H1 (cell line): ENCODE data around the gene SIAH3. TPM values are rescaled to one million over a fixed set of nuclear protein-coding genes. Genes with fewer than 3 reads are reported as not detected.

Experiments used
- CTCF ChIA-PET: fragments of 300-600 bp; sonication (Branson Sonifier 250); formaldehyde crosslinking; loops from one replicate; lab custom pipeline; 2021; ENCODE audit not compliant: partially characterized antibody; lab: Charles Lee
- POLR2A ChIA-PET: fragments of 300-600 bp; sonication (Branson Sonifier 250); formaldehyde crosslinking; loops from one replicate; lab custom pipeline; 2021; ENCODE audit warnings: inconsistent platforms; ENCODE audit not compliant: partially characterized antibody; lab: Charles Lee
- DNase-seq, 2 experiments: peaks; one replicate each; pipeline versions ENCODE4 v3.0.0 to v3.0.0-alpha.2; 2010 to 2022; ENCODE audit warnings: low spot score in 2 of 2, low read depth in 1 of 2, mixed read lengths in 1 of 2
- FAIRE-seq: peaks from 2 replicates; lab custom pipeline; 2011; peaks lifted over from hg19 to GRCh38; lab: Jason Lieb, UNC
- H2AFZ ChIP-seq: 2 replicates; pipeline ENCODE4 v1.8.1; 2012; ENCODE audit warnings: low read length, inconsistent platforms
- H2AK5ac ChIP-seq: 2 replicates; pipeline ENCODE4 v1.6.1; 2013; ENCODE audit warnings: low read depth, low read length
- H2BK120ac ChIP-seq: replicated peaks from 2 replicates; pipeline ENCODE3; 2013; ENCODE audit warnings: low read depth, low read length, inconsistent platforms
- H2BK12ac ChIP-seq: 2 replicates; pipeline ENCODE4 v1.6.1; 2013; ENCODE audit warnings: low read depth, low read length
- H2BK15ac ChIP-seq: 2 replicates; pipeline ENCODE4 v1.6.1; 2013; ENCODE audit warnings: low read length
- H2BK20ac ChIP-seq: 2 replicates; pipeline ENCODE4 v1.6.1; 2013; ENCODE audit warnings: low read length
- H2BK5ac ChIP-seq: 2 replicates; pipeline ENCODE4 v1.6.1; 2013; ENCODE audit warnings: low read depth, low read length
- H3K14ac ChIP-seq: 2 replicates; pipeline ENCODE4 v1.6.1; 2013; ENCODE audit warnings: inconsistent platforms; ENCODE audit not compliant: insufficient read length
- H3K18ac ChIP-seq: 2 replicates; pipeline ENCODE4 v1.6.1; 2013; ENCODE audit warnings: low read length; ENCODE audit errors: extremely low read depth
- H3K23ac ChIP-seq: 2 replicates; pipeline ENCODE4 v1.6.1; 2013; ENCODE audit warnings: inconsistent platforms; ENCODE audit not compliant: insufficient read length
- H3K23me2 ChIP-seq: 2 replicates; pipeline ENCODE4 v1.6.1; 2013; ENCODE audit warnings: low read depth, low read length
- H3K27ac ChIP-seq: 2 replicates; pipeline ENCODE4 v1.6.1; 2011; ENCODE audit warnings: low read depth, low read length, inconsistent platforms
- H3K27me3 ChIP-seq, 4 experiments: replicated peaks in 1 of 4; 1 replicate in 1 of 4; 2 replicates in 3 of 4; pipeline versions ENCODE4 v1.6.1 to v1.8.1; 2011 to 2013; ENCODE audit warnings: low read length in 3 of 4, mild to moderate bottlenecking in 3 of 4, inconsistent platforms in 2 of 4, mixed read lengths in 2 of 4, moderate library complexity in 1 of 4; ENCODE audit not compliant: control insufficient read depth in 3 of 4, insufficient read depth in 3 of 4; ENCODE audit errors: extremely low read depth in 1 of 4
- H3K36me3 ChIP-seq, 4 experiments: 2 replicates each; pipeline versions ENCODE4 v1.6.1 to v1.8.1; 2011 to 2013; ENCODE audit warnings: mild to moderate bottlenecking in 4 of 4, low read length in 3 of 4, moderate library complexity in 2 of 4, control low read depth in 1 of 4, inconsistent platforms in 1 of 4; ENCODE audit not compliant: insufficient read depth in 4 of 4, control insufficient read depth in 2 of 4
- H3K4ac ChIP-seq: replicated peaks from 2 replicates; pipeline ENCODE3; 2013; ENCODE audit warnings: low read length, low read depth, mixed read lengths, inconsistent platforms; ENCODE audit not compliant: insufficient read length
- H3K4me1 ChIP-seq, 4 experiments: replicated peaks in 1 of 4; 1 replicate in 1 of 4; 2 replicates in 3 of 4; pipeline versions ENCODE4 v1.6.1 to v1.8.1; 2011 to 2013; ENCODE audit warnings: low read length in 3 of 4, inconsistent platforms in 2 of 4, mixed read lengths in 1 of 4; ENCODE audit not compliant: insufficient read depth in 4 of 4, control insufficient read depth in 3 of 4
- H3K4me2 ChIP-seq, 2 experiments: 2 replicates each; pipeline versions ENCODE4 v1.6.1 to v1.8.1; 2011 to 2013; ENCODE audit warnings: low read depth in 2 of 2, low read length in 2 of 2, control low read depth in 1 of 2, inconsistent platforms in 1 of 2, mild to moderate bottlenecking in 1 of 2; ENCODE audit not compliant: insufficient read depth in 1 of 2
- H3K4me3 ChIP-seq, 4 experiments: fragments of 200-600, 300-600 bp in 1 of 4; sonication (generic), shearing (Covaris generic), sonication (Bioruptor Twin) in 1 of 4; 2 replicates each; pipeline versions ENCODE4 v1.5.1 to v1.8.1; 2011 to 2016; ENCODE audit warnings: low read length in 4 of 4, low read depth in 3 of 4, control low read depth in 2 of 4, inconsistent platforms in 2 of 4, mild to moderate bottlenecking in 2 of 4, mixed read lengths in 1 of 4, moderate library complexity in 1 of 4; ENCODE audit not compliant: insufficient read depth in 2 of 4; ENCODE audit errors: extremely low read depth in 1 of 4
- H3K56ac ChIP-seq: replicated peaks from 2 replicates; pipeline ENCODE3; 2013; ENCODE audit warnings: low read depth, mild to moderate bottlenecking, mixed read lengths, low read length, inconsistent platforms; ENCODE audit not compliant: insufficient read length
- H3K79me1 ChIP-seq: 2 replicates; pipeline ENCODE4 v1.6.1; 2013; ENCODE audit warnings: low read depth, low read length, control low read depth
- H3K79me2 ChIP-seq, 2 experiments: 2 replicates each; pipeline versions ENCODE4 v1.6.1 to v1.8.1; 2012 to 2013; ENCODE audit warnings: low read length in 2 of 2, mild to moderate bottlenecking in 2 of 2, inconsistent platforms in 1 of 2; ENCODE audit not compliant: insufficient read depth in 2 of 2, control insufficient read depth in 1 of 2
- H3K9ac ChIP-seq, 4 experiments: replicated peaks in 1 of 4; 1 replicate in 1 of 4; 2 replicates in 3 of 4; pipeline versions ENCODE4 v1.6.1 to v1.8.1; 2011 to 2013; ENCODE audit warnings: low read depth in 3 of 4, low read length in 3 of 4, control low read depth in 2 of 4, mild to moderate bottlenecking in 2 of 4, moderate library complexity in 2 of 4, inconsistent platforms in 1 of 4; ENCODE audit errors: extremely low read depth in 1 of 4
- H3K9me3 ChIP-seq, 2 experiments: 2 replicates each; pipeline versions ENCODE4 v1.6.1 to v1.8.1; 2012 to 2013; ENCODE audit warnings: mild to moderate bottlenecking in 2 of 2, moderate library complexity in 2 of 2, control low read depth in 1 of 2, inconsistent platforms in 1 of 2, low read depth in 1 of 2, low read length in 1 of 2, mixed read lengths in 1 of 2; ENCODE audit not compliant: insufficient read depth in 2 of 2
- H4K20me1 ChIP-seq, 2 experiments: replicated peaks in 1 of 2; 2 replicates each; pipeline versions ENCODE3 to v1.8.1; 2011 to 2013; ENCODE audit warnings: inconsistent platforms in 2 of 2, low read length in 2 of 2, mild to moderate bottlenecking in 1 of 2; ENCODE audit not compliant: insufficient read depth in 2 of 2, control insufficient read depth in 1 of 2
- H4K5ac ChIP-seq: 2 replicates; pipeline ENCODE4 v1.6.1; 2013; ENCODE audit warnings: low read length, low read depth, mixed read lengths, inconsistent platforms; ENCODE audit not compliant: insufficient read length
- H4K8ac ChIP-seq: 2 replicates; pipeline ENCODE4 v1.8.0; 2013; ENCODE audit warnings: mild to moderate bottlenecking, moderate library complexity, low read length, inconsistent platforms; ENCODE audit not compliant: insufficient read depth; ENCODE audit errors: extremely low read depth
- H4K91ac ChIP-seq: replicated peaks from 2 replicates; pipeline ENCODE3; 2013; ENCODE audit warnings: low read length, mixed read lengths, inconsistent platforms; ENCODE audit not compliant: insufficient read length
- CTCF ChIP-seq, 3 experiments: IDR thresholded peaks; 1 replicate in 2 of 3; 2 replicates in 1 of 3; pipeline versions ENCODE4 v1.5.1 to v1.6.1; 2011; ENCODE audit warnings: low read length in 3 of 3, mild to moderate bottlenecking in 3 of 3, inconsistent platforms in 2 of 3, low read depth in 1 of 3, moderate library complexity in 1 of 3; ENCODE audit not compliant: insufficient read depth in 1 of 3; ENCODE audit errors: control extremely low read depth in 1 of 3
- EP300 ChIP-seq, 2 experiments: IDR thresholded peaks; 1 replicate in 1 of 2; 2 replicates in 1 of 2; pipeline ENCODE4 v1.6.1; 2011 to 2012; ENCODE audit warnings: low read depth in 2 of 2, low read length in 2 of 2, mild to moderate bottlenecking in 2 of 2, borderline replicate concordance in 1 of 2, inconsistent platforms in 1 of 2, moderate library complexity in 1 of 2
- MAX ChIP-seq: IDR thresholded peaks from 2 replicates; pipeline ENCODE4 v1.6.1; 2012; ENCODE audit warnings: inconsistent platforms
- RAD21 ChIP-seq, 2 experiments: IDR thresholded peaks in 1 of 2; conservative IDR thresholded peaks in 1 of 2; 2 replicates each; pipeline ENCODE4 v1.6.1; 2011; ENCODE audit warnings: low read depth in 2 of 2, low read length in 2 of 2, improper control_type of control experiment in 1 of 2, inconsistent platforms in 1 of 2, mild to moderate bottlenecking in 1 of 2, moderate library complexity in 1 of 2
- SP4 ChIP-seq: IDR thresholded peaks from 2 replicates; pipeline ENCODE4 v1.6.1; 2012; ENCODE audit warnings: low read length, inconsistent platforms
- YY1 ChIP-seq: IDR thresholded peaks from 2 replicates; pipeline ENCODE4 v1.6.1; 2011; ENCODE audit warnings: low read depth, mild to moderate bottlenecking, low read length
- WGBS, 2 experiments: shearing (Covaris generic) in 1 of 2; methylation state at CpG; one replicate each; pipeline versions ENCODE4 v1.1.6 to v1.1.7; 2013 to 2015; ENCODE audit warnings: low lambda C conversion rate in 2 of 2, mixed read lengths in 2 of 2, inconsistent platforms in 1 of 2, low coverage in 1 of 2, missing lambda C conversion rate in 1 of 2; ENCODE audit not compliant: insufficient replicate concordance in 2 of 2, insufficient coverage in 1 of 2, insufficient read length in 1 of 2; ENCODE audit errors: extremely low coverage in 1 of 2, missing lambda C conversion rate in 1 of 2; 5-methylcytosine and 5-hydroxymethylcytosine counted together
- polyA plus RNA-seq, 7 experiments: library from polyadenylated mRNA; depleted of rRNA in 3 of 7; stranded (reverse) in 5 of 7; unstranded in 2 of 7; fragments of >200 nt in 5 of 7; fragments of 200-250 nt in 2 of 7; gene quantifications; 1 replicate in 5 of 7; 2 replicates in 1 of 7; 4 replicates in 1 of 7; pipeline versions ENCODE4 v1.2.1 to v1.2.3, GENCODE V29; 2011 to 2013; ENCODE audit warnings: missing spikeins in 2 of 7, mixed read lengths in 2 of 7
- total RNA-seq: library from RNA; stranded (reverse); fragmentation: NEBNext Ultra II Directional; extraction: Animal tissue kit (Norgen Biotek cat#: 25700); gene quantifications from 2 replicates; pipeline ENCODE4 v1.2.1, GENCODE V29; 2021

Gene SIAH3
- total and polyA plus RNA-seq, 2 of the 8 experiments (the other 6 are each of a cell fraction or from before 2014, with no cell fraction given): 0.15 to 0.17 TPM

- H3K36me3 ChIP-seq: no peaks in the 10 kb centered on the region
- CTCF ChIA-PET: interaction anchor here (0.6 to 2.9 kb wide), 10 partner anchors 8 to 492 kb away, joined by 3 to 22 read pairs (median 4); no protein-coding TSS in a partner anchor
- H3K27me3 ChIP-seq: no peaks in the 10 kb centered on the region
- H3K4me3 ChIP-seq: no peak overlapping the region
- no peak overlapping the region for H3K18ac ChIP-seq
- DNase-seq: peak in 1 of 2 experiments; percentile 71
- H3K27ac ChIP-seq: no peak overlapping the region
- H3K23me2 ChIP-seq: no peaks in the 10 kb centered on the region
- H3K79me1 ChIP-seq: no peaks in the 10 kb centered on the region
- no peak overlapping the region for H3K4me2 ChIP-seq
- H3K4me1 ChIP-seq: no peaks in the 10 kb centered on the region
- no peak overlapping the region for H2AK5ac ChIP-seq
- no peak overlapping the region for H3K4ac ChIP-seq
- H4K91ac ChIP-seq: no peak overlapping the region
- FAIRE-seq: peak; percentile 63
- H2AFZ ChIP-seq: peak overlapping the region; percentile 40; the same call in 1 of the 2 replicates
- no peak overlapping the region for H3K9ac ChIP-seq
- H3K23ac ChIP-seq: no peak overlapping the region
- H3K9me3 ChIP-seq: no peaks in the 10 kb centered on the region
- POLR2A ChIA-PET: no interaction called here
- H2BK20ac ChIP-seq: no peak overlapping the region
- H2BK12ac ChIP-seq: no peak overlapping the region
- no peak overlapping the region for H3K56ac ChIP-seq
- H3K14ac ChIP-seq: no peak overlapping the region
- H4K8ac ChIP-seq: no peak overlapping the region
- no peak overlapping the region for H2BK15ac ChIP-seq
- no peak for TF ChIP-seq EP300 (IDR thresholded peaks at IDR 0.05; ENCODE audit: borderline replicate concordance in 1 of 2, low read depth in 2 of 2, low read length in 2 of 2)
- TF ChIP-seq YY1: peak; percentile 58; the same call in 1 of the 2 replicates
- TF ChIP-seq MAX: peak; percentile 51; the same call in 1 of the 2 replicates
- TF ChIP-seq SP4: no peak
- peak; percentile 39 to 56 for TF ChIP-seq RAD21 (IDR thresholded peaks at IDR 0.05 in 1 of 2, conservative IDR thresholded peaks at IDR 0.05 in 1 of 2; ENCODE audit: low read depth in 2 of 2, low read length in 2 of 2)
- TF ChIP-seq CTCF (IDR thresholded peaks at IDR 0.05; ENCODE audit: control extremely low read depth in 1 of 3, insufficient read depth in 1 of 3, low read depth in 1 of 3, low read length in 3 of 3): peak; percentile 51 to 74 (median 71)
- no peak overlapping the region for H4K5ac ChIP-seq
- 77% methylated on average over 2 of the region's 2 CpGs; no CpG with 5 or more reads in 1 of the 2 experiments for WGBS, 2 experiments
- no peaks in the 10 kb centered on the region for H3K79me2 ChIP-seq
- H2BK5ac ChIP-seq: no peak overlapping the region
- H2BK120ac ChIP-seq: no peak overlapping the region
- H4K20me1 ChIP-seq: no peaks in the 10 kb centered on the region
Measured at GRCh38 chr13:45737571-45738017, 114.0 kb downstream of the SIAH3 start.
